Loucy (cell line): ENCODE measurements around the gene PRIMPOL.

Source experiments
- H2AFZ ChIP-seq: fragments of 200-600 bp; sonication (generic); 2 replicates; pipeline ENCODE4 v1.6.0; 2016; ENCODE audit warnings: antibody characterized with exemption, mild to moderate bottlenecking, low read length, moderate library complexity
- H3F3A ChIP-seq: fragments of 200-600 bp; 2 replicates; pipeline ENCODE4 v1.6.0; 2016; ENCODE audit warnings: antibody characterized with exemption, low read depth, mild to moderate bottlenecking
- H3K27me3 ChIP-seq: fragments of 200-600 bp; sonication (generic); 2 replicates; pipeline ENCODE4 v1.6.1; 2014; ENCODE audit warnings: low read length, mild to moderate bottlenecking; ENCODE audit not compliant: insufficient read depth, poor library complexity, severe bottlenecking
- H3K36me3 ChIP-seq: fragments of 200-600 bp; sonication (generic); 2 replicates; pipeline ENCODE4 v1.6.1; 2016; ENCODE audit warnings: low read length; ENCODE audit not compliant: insufficient read depth
- H3K4me1 ChIP-seq: fragments of 200-600 bp; sonication (generic); 2 replicates; pipeline ENCODE4 v1.5.1; 2014; ENCODE audit warnings: low read length, mild to moderate bottlenecking; ENCODE audit not compliant: insufficient read depth, poor library complexity, severe bottlenecking
- H3K4me2 ChIP-seq: fragments of 200-600 bp; sonication (generic); 2 replicates; pipeline ENCODE4 v1.6.0; 2014; ENCODE audit warnings: antibody characterized with exemption, low read length, low read depth, mild to moderate bottlenecking; ENCODE audit not compliant: poor library complexity, severe bottlenecking
- H3K4me3 ChIP-seq: fragments of 200-600 bp; sonication (generic); 2 replicates; pipeline ENCODE4 v1.5.1; 2014; ENCODE audit warnings: low read length, mild to moderate bottlenecking, mixed read lengths; ENCODE audit not compliant: poor library complexity, severe bottlenecking
- H3K79me2 ChIP-seq: fragments of 200-600 bp; sonication (generic); 2 replicates; pipeline ENCODE4 v1.6.1; 2014; ENCODE audit warnings: low read length; ENCODE audit not compliant: insufficient read depth
- H3K9ac ChIP-seq: fragments of 200-600 bp; sonication (generic); 2 replicates; pipeline ENCODE4 v1.6.0; 2014; ENCODE audit warnings: mild to moderate bottlenecking, low read depth, low read length, moderate library complexity; ENCODE audit not compliant: poor library complexity, severe bottlenecking
- H3K9me2 ChIP-seq: fragments of 200-600 bp; sonication (generic); replicated peaks from 2 replicates; pipeline ENCODE4 v1.6.1; 2016; ENCODE audit warnings: low read depth, low read length, mixed read lengths
- H3K9me3 ChIP-seq: fragments of 200-600 bp; sonication (generic); 2 replicates; pipeline ENCODE4 v1.6.1; 2014; ENCODE audit warnings: mild to moderate bottlenecking, antibody characterized with exemption, low read length, low read depth; ENCODE audit not compliant: insufficient read depth
- H4K20me1 ChIP-seq: fragments of 200-600 bp; sonication (generic); 2 replicates; pipeline ENCODE4 v1.6.0; 2014; ENCODE audit warnings: antibody characterized with exemption, low read length, mild to moderate bottlenecking; ENCODE audit not compliant: insufficient read depth, poor library complexity, severe bottlenecking
- EZH2phosphoT487 ChIP-seq: fragments of 200-600 bp; IDR thresholded peaks from 2 replicates; pipeline ENCODE4 v1.6.1; 2018; ENCODE audit warnings: antibody characterized with exemption, mild to moderate bottlenecking, moderate library complexity, borderline replicate concordance
- TF ChIP-seq, protein P1 (sequence below): fragments of 200-600 bp; sonication (generic); conservative IDR thresholded peaks from 2 replicates; pipeline ENCODE4 v1.5.1; 2014; ENCODE audit warnings: mild to moderate bottlenecking, antibody characterized with exemption, low read length

Gene PRIMPOL

DNA sequence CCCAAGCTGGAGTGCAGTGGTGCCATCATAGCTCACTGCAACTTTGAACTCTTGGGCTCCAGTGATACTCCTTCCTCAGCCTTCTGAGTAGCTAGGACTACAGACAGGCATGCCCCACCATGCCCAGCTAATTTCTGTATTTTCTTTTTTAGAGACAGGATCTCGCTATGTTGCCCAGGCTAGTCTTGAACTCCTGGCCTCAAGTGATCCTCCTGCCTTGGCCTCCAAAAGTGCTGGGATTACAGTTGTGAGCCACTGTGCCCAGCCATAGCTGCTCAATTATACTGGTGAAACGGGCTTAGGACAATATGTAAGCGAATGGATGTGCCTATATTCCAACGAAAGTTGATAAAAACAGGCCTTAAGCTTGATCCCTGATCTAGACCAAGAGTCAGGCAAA is 13.4 kb upstream of the PRIMPOL start:
- no peak for TF ChIP-seq EZH2phosphoT487
- TF ChIP-seq, protein P1, sequence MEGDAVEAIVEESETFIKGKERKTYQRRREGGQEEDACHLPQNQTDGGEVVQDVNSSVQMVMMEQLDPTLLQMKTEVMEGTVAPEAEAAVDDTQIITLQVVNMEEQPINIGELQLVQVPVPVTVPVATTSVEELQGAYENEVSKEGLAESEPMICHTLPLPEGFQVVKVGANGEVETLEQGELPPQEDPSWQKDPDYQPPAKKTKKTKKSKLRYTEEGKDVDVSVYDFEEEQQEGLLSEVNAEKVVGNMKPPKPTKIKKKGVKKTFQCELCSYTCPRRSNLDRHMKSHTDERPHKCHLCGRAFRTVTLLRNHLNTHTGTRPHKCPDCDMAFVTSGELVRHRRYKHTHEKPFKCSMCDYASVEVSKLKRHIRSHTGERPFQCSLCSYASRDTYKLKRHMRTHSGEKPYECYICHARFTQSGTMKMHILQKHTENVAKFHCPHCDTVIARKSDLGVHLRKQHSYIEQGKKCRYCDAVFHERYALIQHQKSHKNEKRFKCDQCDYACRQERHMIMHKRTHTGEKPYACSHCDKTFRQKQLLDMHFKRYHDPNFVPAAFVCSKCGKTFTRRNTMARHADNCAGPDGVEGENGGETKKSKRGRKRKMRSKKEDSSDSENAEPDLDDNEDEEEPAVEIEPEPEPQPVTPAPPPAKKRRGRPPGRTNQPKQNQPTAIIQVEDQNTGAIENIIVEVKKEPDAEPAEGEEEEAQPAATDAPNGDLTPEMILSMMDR: no peak
- no peak overlapping the region for H3K4me3 ChIP-seq
- peaks cover 55% of the 10 kb centered on the region for H3K79me2 ChIP-seq
- H3K4me2 ChIP-seq: no peak overlapping the region
- no peaks in the 10 kb centered on the region for H3K9me2 ChIP-seq
- H3K4me1 ChIP-seq: peaks cover 29% of the 10 kb centered on the region
- H4K20me1 ChIP-seq: peaks cover 42% of the 10 kb centered on the region
- H3K27me3 ChIP-seq: no peaks in the 10 kb centered on the region
- no peak overlapping the region for H3K9ac ChIP-seq
- H3K9me3 ChIP-seq: no peaks in the 10 kb centered on the region
- peaks cover 65% of the 10 kb centered on the region for H3K36me3 ChIP-seq
- H3F3A ChIP-seq: no peaks in the 10 kb centered on the region
- H2AFZ ChIP-seq: no peak overlapping the region

DNA sequence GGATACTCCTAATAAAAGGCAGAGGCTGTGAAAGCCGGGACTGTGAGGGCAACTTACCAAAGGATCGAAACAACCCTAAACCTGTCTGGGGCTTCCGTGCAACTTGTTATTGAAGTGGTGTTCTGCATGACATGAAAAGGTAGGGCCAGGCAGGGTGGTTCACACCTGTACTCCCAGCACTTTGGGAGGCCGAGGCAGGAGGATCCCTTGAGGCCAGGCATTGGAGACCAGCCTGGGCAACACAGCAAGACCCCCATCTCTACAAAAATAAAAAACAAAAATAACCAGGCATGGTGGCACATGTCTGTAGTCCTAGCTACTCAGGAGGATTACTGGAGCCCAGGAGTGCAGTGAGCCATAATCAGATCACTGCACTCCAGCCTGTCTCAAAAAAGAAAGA is 12.6 kb upstream of the PRIMPOL start:
- H3K9me2 ChIP-seq: no peaks in the 10 kb centered on the region
- TF ChIP-seq, protein P1: no peak
- no peak for TF ChIP-seq EZH2phosphoT487
- peaks cover 49% of the 10 kb centered on the region for H4K20me1 ChIP-seq
- no peak overlapping the region for H3K4me2 ChIP-seq
- H3K9me3 ChIP-seq: no peaks in the 10 kb centered on the region
- H3K9ac ChIP-seq: no peak overlapping the region
- peaks cover 33% of the 10 kb centered on the region for H3K4me1 ChIP-seq
- peaks cover 63% of the 10 kb centered on the region for H3K79me2 ChIP-seq
- peaks cover 60% of the 10 kb centered on the region for H3K36me3 ChIP-seq
- H3F3A ChIP-seq: no peaks in the 10 kb centered on the region
- no peak overlapping the region for H2AFZ ChIP-seq
- no peaks in the 10 kb centered on the region for H3K27me3 ChIP-seq
- H3K4me3 ChIP-seq: no peak overlapping the region

DNA sequence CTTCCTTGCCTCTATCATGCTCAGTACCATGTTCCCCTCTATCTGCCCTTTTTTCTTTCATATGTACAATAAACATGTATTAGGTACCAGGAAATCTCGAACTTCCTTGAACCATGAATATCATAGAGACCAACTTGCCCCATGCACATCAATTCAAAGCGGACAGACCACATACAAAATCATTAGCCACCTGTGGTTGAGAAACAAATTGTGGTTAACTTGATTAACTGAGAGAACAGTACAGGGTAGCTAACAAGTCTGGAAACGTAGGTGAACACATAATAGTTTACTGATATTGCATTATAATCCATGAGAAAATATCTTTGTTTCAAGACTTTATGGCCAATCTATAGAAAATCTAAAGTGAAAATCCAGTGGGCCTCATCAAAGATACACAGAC is 8.5 kb upstream of the PRIMPOL start:
- no peak overlapping the region for H3K9ac ChIP-seq
- H3K36me3 ChIP-seq: peaks cover 23% of the 10 kb centered on the region
- H3K9me2 ChIP-seq: no peaks in the 10 kb centered on the region
- H4K20me1 ChIP-seq: peaks cover 64% of the 10 kb centered on the region
- peak overlapping the region; percentile 27 for H3K4me2 ChIP-seq
- peaks cover 52% of the 10 kb centered on the region for H3K4me1 ChIP-seq
- H3K4me3 ChIP-seq: no peak overlapping the region
- TF ChIP-seq, protein P1: no peak
- TF ChIP-seq EZH2phosphoT487: no peak
- H2AFZ ChIP-seq: no peak overlapping the region
- no peaks in the 10 kb centered on the region for H3K27me3 ChIP-seq
- no peaks in the 10 kb centered on the region for H3K9me3 ChIP-seq
- no peaks in the 10 kb centered on the region for H3F3A ChIP-seq
- H3K79me2 ChIP-seq: peaks cover 94% of the 10 kb centered on the region
